Measurements from ENCODE around the gene UTP25.

UTP25 gene, protein sequence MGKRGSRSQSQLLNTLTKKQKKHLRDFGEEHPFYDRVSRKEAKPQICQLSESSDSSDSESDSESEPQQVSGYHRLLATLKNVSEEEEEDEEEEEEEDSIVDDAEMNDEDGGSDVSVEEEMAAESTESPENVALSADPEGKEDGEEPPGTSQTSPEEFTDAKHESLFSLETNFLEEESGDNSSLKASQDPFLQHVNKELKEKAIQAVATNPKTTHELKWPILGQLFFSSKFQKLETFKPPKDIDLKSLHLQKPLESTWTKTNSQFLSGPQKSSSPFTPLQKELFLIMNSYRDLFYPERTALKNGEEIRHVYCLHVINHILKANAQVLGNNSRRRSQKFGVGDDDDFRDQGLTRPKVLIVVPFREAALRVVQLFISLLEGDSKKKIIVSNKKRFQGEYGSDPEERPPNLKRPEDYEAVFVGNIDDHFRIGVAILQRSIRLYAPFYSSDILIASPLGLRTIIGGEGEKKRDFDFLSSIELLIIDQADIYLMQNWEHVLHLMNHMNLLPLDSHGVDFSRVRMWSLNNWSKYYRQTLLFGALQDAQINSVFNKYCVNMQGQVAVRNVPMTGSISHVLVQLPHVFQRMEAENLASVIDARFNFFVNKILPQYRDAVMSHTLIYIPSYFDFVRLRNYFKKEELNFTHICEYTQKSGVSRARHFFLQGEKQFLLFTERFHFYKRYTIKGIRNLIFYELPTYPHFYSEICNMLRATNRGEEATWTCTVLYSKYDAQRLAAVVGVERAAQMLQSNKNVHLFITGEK

DNA sequence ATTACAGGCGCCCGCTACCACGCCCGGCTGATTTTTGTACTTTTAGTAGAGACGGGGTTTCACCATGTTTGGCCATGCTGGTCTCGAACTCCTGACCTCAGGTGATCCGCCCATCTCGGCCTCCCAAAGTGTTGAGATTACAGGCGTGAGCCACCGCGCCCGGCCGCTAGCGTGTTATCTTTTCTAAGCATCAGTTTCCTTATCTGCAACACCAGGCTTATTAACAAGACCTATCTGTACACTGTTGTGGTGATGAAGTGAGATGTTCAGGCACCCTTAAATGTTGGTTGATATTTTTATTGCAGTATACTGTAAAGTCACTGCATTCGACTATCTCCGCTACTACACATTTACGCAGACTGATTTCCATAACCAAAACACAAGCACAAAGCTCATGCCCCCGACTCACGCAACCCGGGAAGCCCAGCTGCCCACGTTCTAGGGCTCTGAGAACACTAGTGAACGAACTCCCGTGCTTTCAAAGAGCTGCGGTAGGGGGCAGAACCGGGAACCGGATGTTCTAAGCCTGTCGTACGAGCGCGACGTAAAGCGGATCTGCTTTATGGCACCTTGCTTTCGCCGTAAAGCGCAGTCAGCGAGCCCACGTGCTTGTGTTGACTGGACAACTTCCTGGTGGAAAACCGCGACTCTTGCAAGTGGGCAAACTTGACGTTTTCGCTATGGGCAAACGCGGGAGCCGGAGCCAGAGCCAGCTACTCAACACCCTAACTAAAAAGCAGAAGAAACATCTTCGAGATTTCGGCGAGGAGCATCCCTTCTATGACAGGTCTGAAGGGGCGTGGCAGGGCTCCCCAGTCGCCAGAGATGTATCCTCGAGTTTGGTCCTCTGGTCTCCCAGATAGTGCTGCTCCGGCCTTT is at the start of gene UTP25:
Gene UTP25 (plus strand): TSS at position 589 of the 879 bp plus-strand sequence. CDS start 92 bp downstream, at position 681.
- Histone ChIP-seq H3K9ac (ENCODE audit: low read depth, low read length) (peak within 1 kb of the TSS; percentile 79), H3K4me1 (ENCODE audit: control insufficient read depth, insufficient read depth, low read length) (no peaks in the 10 kb centered on the region), H3K36me3 (ENCODE audit: control insufficient read depth, insufficient read depth, low read length) (peaks cover 23% of the 10 kb centered on the region), H3K27ac (ENCODE audit: low read depth, low read length) (peak within 1 kb of the TSS; percentile 79), H3K9me3 (ENCODE audit: control insufficient read depth, insufficient read depth, low read length) (no peaks in the 10 kb centered on the region), H3K27me3 (ENCODE audit: control insufficient read depth, insufficient read depth, low read length) (no peaks in the 10 kb centered on the region; the same call in 1 of the 2 replicates), H3K4me3 (ENCODE audit: low read depth, low read length) (peak within 1 kb of the TSS; percentile 98)

DNA sequence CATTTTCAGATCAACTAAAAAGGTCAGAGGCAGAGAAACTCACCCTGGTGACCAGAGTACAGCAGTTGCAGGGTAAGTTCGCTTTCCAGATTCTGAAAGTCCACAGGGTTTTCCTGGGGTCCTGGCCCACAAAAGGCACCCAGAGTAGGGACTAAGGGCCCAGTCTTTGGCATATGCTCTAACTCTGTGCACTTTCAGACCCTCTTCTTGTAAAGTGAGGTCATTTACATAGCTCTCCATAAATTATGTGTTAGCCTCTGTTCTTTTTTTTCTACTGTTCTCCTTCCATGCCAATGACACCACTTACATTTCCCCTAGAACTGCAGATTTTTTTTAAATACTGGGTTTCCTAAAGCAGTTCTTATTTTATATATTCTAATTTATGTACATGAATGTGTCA is 49.7 kb upstream of the UTP25 start:
- no peak overlapping the region for H3K4me3 ChIP-seq (ENCODE audit: low read depth, low read length)
- H3K27ac ChIP-seq (ENCODE audit: low read depth, low read length), result no peak overlapping the region
- no peak overlapping the region for H3K9ac ChIP-seq (ENCODE audit: low read depth, low read length)
- H3K4me1 ChIP-seq (ENCODE audit: control insufficient read depth, insufficient read depth, low read length), result no peaks in the 10 kb centered on the region
- H3K9me3 ChIP-seq (ENCODE audit: control insufficient read depth, insufficient read depth, low read length), result no peaks in the 10 kb centered on the region
- peaks cover 6% of the 10 kb centered on the region for H3K36me3 ChIP-seq (ENCODE audit: control insufficient read depth, insufficient read depth, low read length)
- H3K27me3 ChIP-seq (ENCODE audit: control insufficient read depth, insufficient read depth, low read length), result no peaks in the 10 kb centered on the region

DNA sequence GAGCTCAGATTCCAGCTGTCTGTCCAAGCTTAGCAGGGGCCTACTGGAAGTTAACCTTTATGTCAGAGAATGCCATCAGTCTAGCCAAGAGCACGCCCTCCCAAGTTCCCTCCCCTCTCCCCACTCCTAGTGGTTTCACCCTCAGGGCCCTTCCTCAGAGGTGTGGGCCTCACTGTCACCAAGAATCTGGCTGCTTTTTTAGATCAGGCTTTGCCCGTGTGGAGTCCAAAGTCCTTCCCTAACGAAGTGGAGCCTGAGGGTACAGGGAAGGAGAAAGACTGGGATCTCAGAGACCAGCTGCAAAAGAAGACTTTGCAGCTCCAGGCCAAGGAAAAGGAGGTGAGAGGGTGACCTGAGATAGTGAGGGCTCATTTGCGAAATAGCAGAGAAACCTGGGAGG is 47.5 kb upstream of the UTP25 start:
- Histone ChIP-seq H3K4me3 (ENCODE audit: low read depth, low read length) (no peak overlapping the region), H3K9me3 (ENCODE audit: control insufficient read depth, insufficient read depth, low read length) (no peaks in the 10 kb centered on the region), H3K36me3 (ENCODE audit: control insufficient read depth, insufficient read depth, low read length) (peaks cover 6% of the 10 kb centered on the region), H3K27me3 (ENCODE audit: control insufficient read depth, insufficient read depth, low read length) (no peaks in the 10 kb centered on the region), H3K4me1 (ENCODE audit: control insufficient read depth, insufficient read depth, low read length) (peaks cover 4% of the 10 kb centered on the region), H3K9ac (ENCODE audit: low read depth, low read length) (no peak overlapping the region), H3K27ac (ENCODE audit: low read depth, low read length) (no peak overlapping the region)

DNA sequence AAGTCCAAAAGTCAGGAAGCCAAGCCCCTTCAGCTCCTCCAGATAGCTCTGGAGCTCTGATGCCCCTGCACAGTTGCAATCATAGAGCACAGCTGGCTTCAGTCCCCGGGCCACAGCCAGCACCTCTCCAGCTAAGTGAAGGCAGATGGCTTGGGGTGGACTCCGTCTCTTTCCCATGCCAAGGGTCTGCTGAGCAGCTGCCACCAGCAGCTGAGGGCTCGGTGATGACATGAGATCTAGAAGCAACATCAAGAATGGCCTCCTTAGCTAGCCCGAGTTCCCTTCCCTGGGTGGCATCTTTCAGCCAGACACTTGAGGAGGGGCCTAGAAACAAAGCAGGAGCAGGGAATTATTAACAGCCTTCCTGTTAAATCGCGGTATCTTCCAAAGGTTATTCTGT is 44.4 kb upstream of the UTP25 start:
- H3K4me3 ChIP-seq (ENCODE audit: low read depth, low read length), result peak overlapping the region; percentile 96

DNA sequence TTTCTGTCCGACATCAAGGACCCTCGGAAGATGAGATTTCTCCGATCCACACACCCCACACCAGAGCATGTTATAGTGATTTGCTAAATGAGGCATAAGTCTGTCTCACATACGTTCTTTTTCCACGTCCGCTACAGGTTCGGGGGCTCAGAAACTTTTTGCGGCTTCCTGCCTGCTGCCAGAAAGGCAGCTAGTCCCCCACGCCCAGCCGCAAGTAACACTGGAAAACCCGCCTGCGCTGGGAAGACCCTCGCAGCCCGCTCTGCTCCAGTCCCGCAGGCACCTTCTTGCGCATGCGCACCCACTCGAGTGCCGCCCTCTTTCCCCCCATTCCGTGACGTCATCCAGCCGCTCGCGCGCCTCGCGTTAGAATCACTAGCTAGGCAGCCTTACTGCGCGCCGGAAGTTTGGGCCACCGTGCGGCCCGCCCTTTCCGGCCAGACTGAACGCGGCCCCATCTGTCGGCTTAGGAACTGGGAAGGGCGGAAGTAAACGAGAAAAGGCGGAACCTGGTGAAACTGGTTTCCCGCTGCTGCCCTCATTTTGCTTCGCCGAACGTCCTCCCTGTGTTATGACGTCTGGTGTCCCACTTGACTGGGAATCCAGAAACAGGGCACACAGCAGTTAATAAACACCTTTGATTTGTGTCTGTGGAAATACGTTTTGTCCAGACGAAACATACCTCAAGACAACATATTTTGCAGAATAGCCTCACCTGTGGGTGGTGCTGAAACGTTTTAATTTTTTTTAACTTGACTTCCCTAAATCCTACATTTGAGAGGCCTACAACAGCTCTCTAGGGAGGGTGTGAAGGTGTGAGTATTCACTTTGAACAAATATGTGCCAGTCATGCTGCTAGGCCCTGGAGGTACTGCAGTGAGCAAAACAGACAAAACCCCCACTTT is 43.3 kb upstream of the UTP25 start, which contains the start of gene C1orf74:
Gene C1orf74 (minus strand): TSS at position 295 of the 905 bp plus-strand sequence. CDS start 925 bp downstream, outside the sequence.
- Histone ChIP-seq H3K4me3 (ENCODE audit: low read depth, low read length) (peak within 1 kb of the TSS; percentile 96), H3K27ac (ENCODE audit: low read depth, low read length) (peak within 1 kb of the TSS; percentile 76), H3K9ac (ENCODE audit: low read depth, low read length) (peak within 1 kb of the TSS; percentile 82), H3K27me3 (ENCODE audit: control insufficient read depth, insufficient read depth, low read length) (no peaks in the 10 kb centered on the region), H3K4me1 (ENCODE audit: control insufficient read depth, insufficient read depth, low read length) (peaks cover 4% of the 10 kb centered on the region), H3K36me3 (ENCODE audit: control insufficient read depth, insufficient read depth, low read length) (peaks cover 18% of the 10 kb centered on the region), H3K9me3 (ENCODE audit: control insufficient read depth, insufficient read depth, low read length) (no peaks in the 10 kb centered on the region)

More for the DNA sequence above, 44.4 kb upstream of the UTP25 start:
- H3K4me1 ChIP-seq (ENCODE audit: control insufficient read depth, insufficient read depth, low read length), result peaks cover 4% of the 10 kb centered on the region
- H3K9me3 ChIP-seq (ENCODE audit: control insufficient read depth, insufficient read depth, low read length), result no peaks in the 10 kb centered on the region
- H3K36me3 ChIP-seq (ENCODE audit: control insufficient read depth, insufficient read depth, low read length), result peaks cover 7% of the 10 kb centered on the region
- H3K9ac ChIP-seq (ENCODE audit: low read depth, low read length), result 0 out of 2 replicates have a peak overlapping the region, but pooled peaks have one; percentile 82
- no peak overlapping the region for H3K27ac ChIP-seq (ENCODE audit: low read depth, low read length)
- no peaks in the 10 kb centered on the region for H3K27me3 ChIP-seq (ENCODE audit: control insufficient read depth, insufficient read depth, low read length)

DNA sequence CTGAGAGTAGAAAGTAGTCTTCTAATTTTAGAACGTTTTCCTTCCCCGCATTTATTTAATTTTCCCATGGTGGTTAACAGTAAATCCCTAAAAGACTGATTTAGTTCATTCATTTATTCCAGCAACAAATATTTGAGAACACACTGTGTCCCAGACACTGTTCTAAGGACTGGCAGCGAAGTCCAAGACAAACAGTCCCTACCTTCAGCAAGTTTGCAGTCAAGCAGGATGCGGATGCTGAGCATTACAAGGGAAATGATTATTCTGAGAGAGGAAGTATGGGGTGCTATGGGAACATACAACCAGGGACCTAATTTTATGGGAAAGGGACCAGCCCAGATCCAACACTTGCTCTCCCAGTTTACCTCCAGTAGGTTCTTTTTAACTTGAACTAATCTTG is 42.2 kb upstream of the UTP25 start:
- H3K9me3 ChIP-seq (ENCODE audit: control insufficient read depth, insufficient read depth, low read length), result no peaks in the 10 kb centered on the region
- H3K27ac ChIP-seq (ENCODE audit: low read depth, low read length), result no peak overlapping the region
- peaks cover 29% of the 10 kb centered on the region for H3K36me3 ChIP-seq (ENCODE audit: control insufficient read depth, insufficient read depth, low read length)
- peaks cover 4% of the 10 kb centered on the region for H3K4me1 ChIP-seq (ENCODE audit: control insufficient read depth, insufficient read depth, low read length)
- no peak overlapping the region for H3K4me3 ChIP-seq (ENCODE audit: low read depth, low read length)
- no peaks in the 10 kb centered on the region for H3K27me3 ChIP-seq (ENCODE audit: control insufficient read depth, insufficient read depth, low read length)
- H3K9ac ChIP-seq (ENCODE audit: low read depth, low read length), result no peak overlapping the region

DNA sequence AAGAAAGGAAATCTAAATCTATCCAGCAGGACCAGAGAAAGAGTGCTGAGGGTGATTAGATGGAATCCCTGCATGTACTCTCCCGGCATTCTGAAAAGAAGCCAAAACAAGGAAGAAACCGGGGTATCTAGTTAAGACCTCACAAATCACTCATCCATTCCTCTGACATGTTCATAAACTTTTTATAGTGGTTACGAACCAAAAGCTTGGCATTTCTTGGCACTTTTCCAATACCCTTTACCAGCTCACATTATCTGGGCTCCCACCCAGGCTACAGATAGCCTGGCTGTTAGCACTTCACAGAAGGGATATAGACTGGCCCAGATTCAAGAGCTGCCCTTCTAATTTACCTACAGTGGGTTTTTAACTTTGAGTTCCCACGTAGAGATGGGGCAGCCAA is 41.6 kb upstream of the UTP25 start:
- Histone ChIP-seq H3K27me3 (ENCODE audit: control insufficient read depth, insufficient read depth, low read length) (no peaks in the 10 kb centered on the region), H3K36me3 (ENCODE audit: control insufficient read depth, insufficient read depth, low read length) (peaks cover 34% of the 10 kb centered on the region), H3K9me3 (ENCODE audit: control insufficient read depth, insufficient read depth, low read length) (no peaks in the 10 kb centered on the region), H3K9ac (ENCODE audit: low read depth, low read length) (no peak overlapping the region), H3K4me1 (ENCODE audit: control insufficient read depth, insufficient read depth, low read length) (peaks cover 4% of the 10 kb centered on the region), H3K27ac (ENCODE audit: low read depth, low read length) (no peak overlapping the region), H3K4me3 (ENCODE audit: low read depth, low read length) (no peak overlapping the region)

DNA sequence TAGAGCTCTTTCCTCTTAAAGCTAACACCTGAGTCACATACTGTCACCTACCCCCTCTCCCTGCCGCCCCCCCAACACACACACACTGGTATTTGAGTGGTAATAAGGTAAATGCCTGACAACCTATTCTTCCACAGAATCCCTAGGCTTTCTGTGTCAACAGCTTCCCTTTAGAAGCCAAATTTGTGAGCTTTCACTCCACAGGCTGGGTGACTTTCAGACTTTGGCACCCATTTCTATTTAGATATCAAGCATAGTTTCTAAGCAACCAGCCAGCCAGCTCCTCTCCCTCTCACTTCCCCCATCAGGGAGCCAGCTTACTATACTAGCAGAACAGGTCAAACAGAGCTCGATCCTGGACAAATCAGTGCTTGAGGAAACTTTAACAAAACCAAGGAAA is 40.2 kb upstream of the UTP25 start:
- H3K36me3 ChIP-seq (ENCODE audit: control insufficient read depth, insufficient read depth, low read length), result peaks cover 42% of the 10 kb centered on the region
- no peak overlapping the region for H3K27ac ChIP-seq (ENCODE audit: low read depth, low read length)
- H3K4me3 ChIP-seq (ENCODE audit: low read depth, low read length), result no peak overlapping the region
- H3K9ac ChIP-seq (ENCODE audit: low read depth, low read length), result no peak overlapping the region
- no peaks in the 10 kb centered on the region for H3K27me3 ChIP-seq (ENCODE audit: control insufficient read depth, insufficient read depth, low read length)
- peaks cover 4% of the 10 kb centered on the region for H3K4me1 ChIP-seq (ENCODE audit: control insufficient read depth, insufficient read depth, low read length)
- H3K9me3 ChIP-seq (ENCODE audit: control insufficient read depth, insufficient read depth, low read length), result no peaks in the 10 kb centered on the region

DNA sequence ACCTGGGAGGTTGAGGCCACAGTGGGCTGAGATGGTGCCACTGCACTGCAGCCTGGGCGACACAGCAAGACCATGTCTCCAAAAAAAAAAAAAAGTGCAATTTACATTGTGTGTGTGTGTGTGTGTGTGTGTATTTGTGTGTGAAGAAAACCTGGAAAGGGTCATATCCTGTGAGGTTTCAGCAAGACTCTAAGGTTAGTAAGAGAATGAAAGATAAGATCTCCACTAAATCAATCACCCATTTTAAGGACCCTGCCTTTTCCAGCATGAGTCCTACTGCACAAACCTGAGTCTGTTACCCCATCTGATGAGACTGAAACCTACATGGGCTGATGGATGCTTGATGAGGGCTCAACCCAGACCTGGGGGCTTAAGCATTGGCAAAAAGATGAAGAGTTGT is 38.5 kb upstream of the UTP25 start:
- H3K27ac ChIP-seq (ENCODE audit: low read depth, low read length), result no peak overlapping the region
- no peak overlapping the region for H3K4me3 ChIP-seq (ENCODE audit: low read depth, low read length)
- H3K9ac ChIP-seq (ENCODE audit: low read depth, low read length), result no peak overlapping the region
- H3K36me3 ChIP-seq (ENCODE audit: control insufficient read depth, insufficient read depth, low read length), result peaks cover 44% of the 10 kb centered on the region
- peaks cover 4% of the 10 kb centered on the region for H3K4me1 ChIP-seq (ENCODE audit: control insufficient read depth, insufficient read depth, low read length)
- no peaks in the 10 kb centered on the region for H3K9me3 ChIP-seq (ENCODE audit: control insufficient read depth, insufficient read depth, low read length)
- no peaks in the 10 kb centered on the region for H3K27me3 ChIP-seq (ENCODE audit: control insufficient read depth, insufficient read depth, low read length)

Measured in HUES48 (cell line).